ENCODE measurements around the gene ARHGAP12. TPM values are rescaled to one million over a fixed set of nuclear protein-coding genes. Genes with fewer than 3 reads are reported as not detected.

Gene ARHGAP12
- total RNA-seq, 2 experiments from 2014 or later = 40.3 to 41.1 TPM

GRCh38 chr10:31871266-31872065 lies 57.2 kb downstream of the ARHGAP12 start:
- DNase-seq (no peak), ATAC-seq (ENCODE audit: poor library complexity) (no peak)
- H3K27ac ChIP-seq (ENCODE audit: low read depth in 1 of 2, low read length in 2 of 2) = no peak overlapping the region
- ChIA-PET CTCF (interaction anchor here (0.6 to 1.4 kb wide), 2 partner anchors 9 to 1087 kb away, joined by 3 to 5 read pairs; no protein-coding TSS in a partner anchor), POLR2A (interaction anchor here (1.0 kb wide), 1 partner anchor 1096 kb away, joined by 3 read pairs; no protein-coding TSS in a partner anchor)
- Mint-ChIP-seq H3K27me3 (no peaks in the 10 kb centered on the region), H3K36me3 (ENCODE audit: low read depth) (no peaks in the 10 kb centered on the region), H3K4me3 (no peak overlapping the region), H3K4me1 (ENCODE audit: low read depth) (peaks cover 22% of the 10 kb centered on the region), H3K27ac (no peak overlapping the region), H3K9me3 (no peaks in the 10 kb centered on the region)
- H3K4me1 ChIP-seq (ENCODE audit: insufficient read depth, low read length) = no peaks in the 10 kb centered on the region
- no peak overlapping the region for H3K4me3 ChIP-seq (ENCODE audit: low read length)
- no peaks in the 10 kb centered on the region for H3K9me3 ChIP-seq (ENCODE audit: control insufficient read depth in 1 of 2, insufficient read depth in 1 of 2, low read length in 2 of 2)
- H3K27me3 ChIP-seq (ENCODE audit: control insufficient read depth in 1 of 2, insufficient read depth in 2 of 2, low read length in 2 of 2) = no peaks in the 10 kb centered on the region
- no peaks in the 10 kb centered on the region for H3K36me3 ChIP-seq (ENCODE audit: insufficient read depth, low read length)
- intact Hi-C loops (cut with DNase I, micrococcal nuclease) = no loop called here
- no peak for TF ChIP-seq CTCF (IDR thresholded peaks at IDR 0.05)

DNA sequence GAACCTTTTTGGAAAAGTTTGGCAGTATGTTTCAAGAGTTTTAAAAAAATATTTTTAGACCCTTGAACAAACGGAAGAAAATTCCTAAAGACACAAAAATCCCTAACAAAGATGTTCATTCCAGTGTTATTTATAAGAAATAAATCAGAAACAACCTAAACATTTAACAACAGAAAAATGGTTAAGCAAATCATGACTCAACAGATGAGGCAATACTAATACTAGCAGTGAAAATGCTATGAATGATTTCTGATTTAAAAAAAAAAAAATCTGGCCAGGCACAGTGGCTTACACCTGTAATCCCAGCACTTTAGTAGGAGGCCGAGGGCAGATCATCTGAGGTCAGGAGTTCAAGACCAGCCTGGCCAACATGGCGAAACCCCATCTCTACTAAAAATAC lies 61.0 kb downstream of the ARHGAP12 start:
- Histone ChIP-seq H3K27me3 (ENCODE audit: control insufficient read depth in 1 of 2, insufficient read depth in 2 of 2, low read length in 2 of 2) (no peaks in the 10 kb centered on the region), H3K4me1 (ENCODE audit: insufficient read depth, low read length) (no peaks in the 10 kb centered on the region), H3K27ac (ENCODE audit: low read depth in 1 of 2, low read length in 2 of 2) (no peak overlapping the region), H3K4me3 (ENCODE audit: low read length) (no peak overlapping the region), H3K9me3 (ENCODE audit: control insufficient read depth in 1 of 2, insufficient read depth in 1 of 2, low read length in 2 of 2) (no peaks in the 10 kb centered on the region), H3K36me3 (ENCODE audit: insufficient read depth, low read length) (no peaks in the 10 kb centered on the region)
- Mint-ChIP-seq H3K36me3 (ENCODE audit: low read depth) (no peaks in the 10 kb centered on the region), H3K4me1 (ENCODE audit: low read depth) (peaks cover 32% of the 10 kb centered on the region), H3K4me3 (no peak overlapping the region), H3K27me3 (no peaks in the 10 kb centered on the region), H3K9me3 (no peaks in the 10 kb centered on the region), H3K27ac (no peak overlapping the region)
- ATAC-seq (ENCODE audit: poor library complexity) (no peak), DNase-seq (no peak)
- ChIA-PET CTCF (no interaction called here), POLR2A (no interaction called here)
- intact Hi-C loops (cut with DNase I, micrococcal nuclease) = loop anchor here in 1 of 2 experiments (5.0 kb wide), 1 partner anchor 60 kb away; the partner anchor contains the start of gene ARHGAP12
- TF ChIP-seq CTCF (IDR thresholded peaks at IDR 0.05) = no peak

- H3K4me1 Mint-ChIP-seq (ENCODE audit: low read depth) = peaks cover 39% of the 10 kb centered on the region
- intact Hi-C loops (cut with DNase I, micrococcal nuclease) = loop anchor here in 1 of 2 experiments (5.0 kb wide), 1 partner anchor 61 kb away; the partner anchor contains the start of gene ARHGAP12
- no peaks in the 10 kb centered on the region for H3K36me3 ChIP-seq (ENCODE audit: insufficient read depth, low read length)
- POLR2A ChIA-PET = no interaction called here
- no peaks in the 10 kb centered on the region for H3K27me3 ChIP-seq (ENCODE audit: control insufficient read depth in 1 of 2, insufficient read depth in 2 of 2, low read length in 2 of 2)
- no peak for TF ChIP-seq CTCF (IDR thresholded peaks at IDR 0.05)
- H3K36me3 Mint-ChIP-seq (ENCODE audit: low read depth) = peaks cover 8% of the 10 kb centered on the region
- no peak overlapping the region for H3K27ac Mint-ChIP-seq
- no peaks in the 10 kb centered on the region for H3K4me1 ChIP-seq (ENCODE audit: insufficient read depth, low read length)
- no peaks in the 10 kb centered on the region for H3K27me3 Mint-ChIP-seq
- H3K9me3 ChIP-seq (ENCODE audit: control insufficient read depth in 1 of 2, insufficient read depth in 1 of 2, low read length in 2 of 2) = no peaks in the 10 kb centered on the region
- DNase-seq = no peak
- H3K4me3 Mint-ChIP-seq = no peak overlapping the region
- CTCF ChIA-PET = no interaction called here
- no peak overlapping the region for H3K27ac ChIP-seq (ENCODE audit: low read depth in 1 of 2, low read length in 2 of 2)
- H3K9me3 Mint-ChIP-seq = no peaks in the 10 kb centered on the region
- ATAC-seq (ENCODE audit: poor library complexity) = no peak
- H3K4me3 ChIP-seq (ENCODE audit: low read length) = no peak overlapping the region
Measured at GRCh38 chr10:31866118-31866670, 62.4 kb downstream of the ARHGAP12 start.
